ENCODE results near the gene GRID2. TPM values are rescaled to one million over a fixed set of nuclear protein-coding genes. Genes with fewer than 3 reads are reported as not detected.

The GRID2 gene
- total RNA-seq, 1 donor from 2014 or later: 2.1 TPM

GRCh38 chr4:93617606-93618005, 1313.8 kb downstream of the GRID2 start:
- TF ChIP-seq CTCF (IDR thresholded peaks at IDR 0.05; ENCODE audit: partially characterized antibody, unreplicated experiment): no peak
- H3K4me1 Mint-ChIP-seq (ENCODE audit: low read depth, unreplicated experiment): peaks cover 5% of the 10 kb centered on the region
- no peak overlapping the region for H3K4me3 Mint-ChIP-seq (ENCODE audit: unreplicated experiment)
- H3K9me3 Mint-ChIP-seq (ENCODE audit: unreplicated experiment): no peaks in the 10 kb centered on the region
- DNase-seq: no peak
- no peak overlapping the region for H3K27ac Mint-ChIP-seq (ENCODE audit: unreplicated experiment)
- no peaks in the 10 kb centered on the region for H3K27me3 Mint-ChIP-seq (ENCODE audit: unreplicated experiment)
- no peaks in the 10 kb centered on the region for H3K36me3 Mint-ChIP-seq (ENCODE audit: unreplicated experiment)

- DNase-seq: no peak
- Mint-ChIP-seq H3K27ac (ENCODE audit: unreplicated experiment) (no peak overlapping the region), H3K27me3 (ENCODE audit: unreplicated experiment) (no peaks in the 10 kb centered on the region), H3K9me3 (ENCODE audit: unreplicated experiment) (peaks cover 1% of the 10 kb centered on the region), H3K36me3 (ENCODE audit: unreplicated experiment) (no peaks in the 10 kb centered on the region), H3K4me1 (ENCODE audit: low read depth, unreplicated experiment) (no peaks in the 10 kb centered on the region), H3K4me3 (ENCODE audit: unreplicated experiment) (no peak overlapping the region)
- no peak for TF ChIP-seq CTCF (IDR thresholded peaks at IDR 0.05; ENCODE audit: partially characterized antibody, unreplicated experiment)
These were observed 1330.0 kb downstream of the GRID2 start for GRCh38 chr4:93633721-93634120.

GRCh38 chr4:93635943-93636342, 1332.2 kb downstream of the GRID2 start:
- no peak for DNase-seq
- H3K27me3 Mint-ChIP-seq (ENCODE audit: unreplicated experiment): no peaks in the 10 kb centered on the region
- no peak overlapping the region for H3K4me3 Mint-ChIP-seq (ENCODE audit: unreplicated experiment)
- no peak overlapping the region for H3K27ac Mint-ChIP-seq (ENCODE audit: unreplicated experiment)
- no peaks in the 10 kb centered on the region for H3K36me3 Mint-ChIP-seq (ENCODE audit: unreplicated experiment)
- no peaks in the 10 kb centered on the region for H3K4me1 Mint-ChIP-seq (ENCODE audit: low read depth, unreplicated experiment)
- peaks cover 1% of the 10 kb centered on the region for H3K9me3 Mint-ChIP-seq (ENCODE audit: unreplicated experiment)
- TF ChIP-seq CTCF (IDR thresholded peaks at IDR 0.05; ENCODE audit: partially characterized antibody, unreplicated experiment): no peak

- no peaks in the 10 kb centered on the region for H3K4me1 Mint-ChIP-seq (ENCODE audit: low read depth, unreplicated experiment)
- no peak for DNase-seq
- H3K27ac Mint-ChIP-seq (ENCODE audit: unreplicated experiment): no peak overlapping the region
- no peaks in the 10 kb centered on the region for H3K9me3 Mint-ChIP-seq (ENCODE audit: unreplicated experiment)
- TF ChIP-seq CTCF (IDR thresholded peaks at IDR 0.05; ENCODE audit: partially characterized antibody, unreplicated experiment): no peak
- no peaks in the 10 kb centered on the region for H3K27me3 Mint-ChIP-seq (ENCODE audit: unreplicated experiment)
- H3K36me3 Mint-ChIP-seq (ENCODE audit: unreplicated experiment): no peaks in the 10 kb centered on the region
- no peak overlapping the region for H3K4me3 Mint-ChIP-seq (ENCODE audit: unreplicated experiment)
These were observed 1341.4 kb downstream of the GRID2 start for GRCh38 chr4:93645120-93645519.

- Mint-ChIP-seq H3K27me3 (ENCODE audit: unreplicated experiment) (no peaks in the 10 kb centered on the region), H3K27ac (ENCODE audit: unreplicated experiment) (no peak overlapping the region), H3K9me3 (ENCODE audit: unreplicated experiment) (no peaks in the 10 kb centered on the region), H3K4me1 (ENCODE audit: low read depth, unreplicated experiment) (no peaks in the 10 kb centered on the region), H3K4me3 (ENCODE audit: unreplicated experiment) (no peak overlapping the region), H3K36me3 (ENCODE audit: unreplicated experiment) (no peaks in the 10 kb centered on the region)
- TF ChIP-seq CTCF (IDR thresholded peaks at IDR 0.05; ENCODE audit: partially characterized antibody, unreplicated experiment): no peak
- DNase-seq: no peak
These were observed 1342.6 kb downstream of the GRID2 start for GRCh38 chr4:93646233-93646930.
